GM21529 (cell line): ENCODE results near the gene TEX51.

Source experiments
- ATAC-seq: cut with Tn5 transposase; IDR thresholded peaks from one replicate; pipeline ENCODE4 v1.9.1; 2021; ENCODE audit not compliant: unreplicated experiment

TEX51 gene

DNA sequence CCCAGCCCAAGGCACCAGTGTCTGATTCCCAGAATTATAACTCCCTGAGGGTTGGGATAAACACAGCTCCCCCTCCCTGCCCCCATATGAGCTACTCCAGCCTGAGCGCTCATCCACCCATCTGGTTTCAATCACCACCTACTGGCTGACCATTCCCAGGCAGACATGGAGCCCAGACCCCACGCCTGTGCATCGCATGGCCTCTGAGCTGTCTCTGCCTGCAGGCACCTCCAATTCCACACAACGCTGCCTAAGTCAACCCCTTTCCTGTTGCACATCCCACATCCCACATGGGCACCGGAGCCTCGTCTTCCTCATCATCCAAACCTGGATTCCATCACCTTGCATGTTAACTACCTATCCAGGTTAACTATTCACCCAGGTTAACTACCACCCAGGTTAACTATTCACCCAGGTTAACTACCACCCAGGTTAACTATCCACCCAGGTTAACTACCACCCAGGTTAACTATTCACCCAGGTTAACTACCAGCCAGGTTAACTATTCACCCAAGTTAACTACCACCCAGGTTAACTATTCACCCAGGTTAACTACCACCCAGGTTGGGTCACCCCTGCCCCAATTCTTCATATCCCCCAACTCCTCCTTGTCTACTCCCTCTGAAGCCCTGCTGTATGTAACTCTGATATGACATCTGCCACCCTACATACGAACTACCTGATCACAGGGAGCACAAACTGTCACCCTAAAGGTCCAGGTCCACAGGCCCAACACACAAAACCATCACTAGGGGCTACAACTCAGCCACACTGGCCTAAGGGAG lies 47.8 kb downstream of the TEX51 start:
- no peak for ATAC-seq

DNA sequence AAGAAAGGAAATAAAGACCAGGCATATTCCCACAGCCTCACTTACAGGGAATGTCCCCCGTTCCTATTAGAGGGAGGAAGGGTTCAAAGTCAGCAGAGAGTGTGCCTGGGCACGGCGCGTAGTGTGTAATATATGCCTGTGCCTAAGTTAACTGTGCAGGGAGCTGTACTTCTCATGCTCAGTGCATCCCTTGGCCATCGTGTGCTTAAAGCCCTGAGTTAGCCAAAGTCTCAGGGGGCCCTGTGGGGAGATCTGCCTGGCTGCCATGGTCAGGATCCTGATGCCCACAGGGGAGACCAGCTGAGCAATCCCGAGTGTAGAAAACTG lies 48.4 kb downstream of the TEX51 start:
- ATAC-seq: no peak

DNA sequence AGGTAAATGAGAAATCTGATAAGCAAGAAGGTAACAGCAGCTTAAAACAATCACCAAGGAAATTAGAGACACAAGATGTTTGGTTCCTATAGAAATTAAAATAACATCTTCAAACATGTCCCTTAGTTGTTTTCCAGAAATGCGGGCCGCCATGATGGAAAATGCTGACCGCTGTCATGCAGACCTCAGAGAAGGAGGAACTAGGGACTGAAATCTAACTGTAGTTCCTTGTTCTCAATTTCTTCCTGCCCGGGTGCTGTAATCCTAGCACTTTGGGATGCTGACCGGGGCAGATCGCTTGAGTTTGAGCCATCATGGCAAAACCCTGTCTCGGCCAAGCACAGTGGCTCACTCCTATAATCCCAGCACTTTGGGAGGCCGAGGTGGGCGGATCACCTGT lies 51.1 kb downstream of the TEX51 start:
- no peak for ATAC-seq

GRCh38 chr2:126950504-126950903 lies 51.8 kb downstream of the TEX51 start:
- no peak for ATAC-seq
